ENCODE measurements around the gene ROPN1B.

DNA sequence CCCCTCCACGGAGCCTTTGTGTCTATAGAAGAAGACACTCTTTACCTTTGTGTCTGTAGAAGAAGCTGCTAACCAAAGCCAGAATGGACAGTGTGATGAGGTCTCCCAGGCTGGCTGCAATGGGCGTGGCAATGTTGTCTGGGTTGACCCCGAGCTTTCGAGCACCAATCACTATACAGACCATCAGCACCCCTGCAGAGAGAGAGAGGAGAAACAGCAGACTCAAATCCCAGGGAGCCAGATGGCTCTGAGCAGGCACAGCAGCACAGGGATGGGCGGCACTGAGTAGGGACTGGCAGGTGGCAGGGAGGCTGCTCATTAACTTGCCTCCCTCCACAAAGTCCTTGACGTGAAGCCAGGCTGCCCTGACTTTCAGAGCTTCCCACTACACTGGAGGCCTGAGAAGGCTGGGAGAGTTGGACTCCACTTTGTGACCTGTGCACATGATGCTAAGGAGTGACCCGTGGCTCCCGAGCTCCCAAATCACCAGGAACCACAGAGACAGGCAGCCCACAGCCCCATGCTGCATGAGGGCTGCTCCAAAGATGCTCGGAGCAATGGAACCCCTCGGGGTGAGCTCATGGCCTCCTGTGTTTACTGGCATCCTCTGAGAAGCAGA, 53.9 kb downstream of the ROPN1B start:
- TF ChIP-seq, protein P1, sequence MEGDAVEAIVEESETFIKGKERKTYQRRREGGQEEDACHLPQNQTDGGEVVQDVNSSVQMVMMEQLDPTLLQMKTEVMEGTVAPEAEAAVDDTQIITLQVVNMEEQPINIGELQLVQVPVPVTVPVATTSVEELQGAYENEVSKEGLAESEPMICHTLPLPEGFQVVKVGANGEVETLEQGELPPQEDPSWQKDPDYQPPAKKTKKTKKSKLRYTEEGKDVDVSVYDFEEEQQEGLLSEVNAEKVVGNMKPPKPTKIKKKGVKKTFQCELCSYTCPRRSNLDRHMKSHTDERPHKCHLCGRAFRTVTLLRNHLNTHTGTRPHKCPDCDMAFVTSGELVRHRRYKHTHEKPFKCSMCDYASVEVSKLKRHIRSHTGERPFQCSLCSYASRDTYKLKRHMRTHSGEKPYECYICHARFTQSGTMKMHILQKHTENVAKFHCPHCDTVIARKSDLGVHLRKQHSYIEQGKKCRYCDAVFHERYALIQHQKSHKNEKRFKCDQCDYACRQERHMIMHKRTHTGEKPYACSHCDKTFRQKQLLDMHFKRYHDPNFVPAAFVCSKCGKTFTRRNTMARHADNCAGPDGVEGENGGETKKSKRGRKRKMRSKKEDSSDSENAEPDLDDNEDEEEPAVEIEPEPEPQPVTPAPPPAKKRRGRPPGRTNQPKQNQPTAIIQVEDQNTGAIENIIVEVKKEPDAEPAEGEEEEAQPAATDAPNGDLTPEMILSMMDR (IDR thresholded peaks at IDR 0.05; ENCODE audit: insufficient read depth, low read length): no peak
- no peak for TF ChIP-seq POLR2AphosphoS5 (IDR thresholded peaks at IDR 0.05; ENCODE audit: low read depth)
- TF ChIP-seq, protein P2, sequence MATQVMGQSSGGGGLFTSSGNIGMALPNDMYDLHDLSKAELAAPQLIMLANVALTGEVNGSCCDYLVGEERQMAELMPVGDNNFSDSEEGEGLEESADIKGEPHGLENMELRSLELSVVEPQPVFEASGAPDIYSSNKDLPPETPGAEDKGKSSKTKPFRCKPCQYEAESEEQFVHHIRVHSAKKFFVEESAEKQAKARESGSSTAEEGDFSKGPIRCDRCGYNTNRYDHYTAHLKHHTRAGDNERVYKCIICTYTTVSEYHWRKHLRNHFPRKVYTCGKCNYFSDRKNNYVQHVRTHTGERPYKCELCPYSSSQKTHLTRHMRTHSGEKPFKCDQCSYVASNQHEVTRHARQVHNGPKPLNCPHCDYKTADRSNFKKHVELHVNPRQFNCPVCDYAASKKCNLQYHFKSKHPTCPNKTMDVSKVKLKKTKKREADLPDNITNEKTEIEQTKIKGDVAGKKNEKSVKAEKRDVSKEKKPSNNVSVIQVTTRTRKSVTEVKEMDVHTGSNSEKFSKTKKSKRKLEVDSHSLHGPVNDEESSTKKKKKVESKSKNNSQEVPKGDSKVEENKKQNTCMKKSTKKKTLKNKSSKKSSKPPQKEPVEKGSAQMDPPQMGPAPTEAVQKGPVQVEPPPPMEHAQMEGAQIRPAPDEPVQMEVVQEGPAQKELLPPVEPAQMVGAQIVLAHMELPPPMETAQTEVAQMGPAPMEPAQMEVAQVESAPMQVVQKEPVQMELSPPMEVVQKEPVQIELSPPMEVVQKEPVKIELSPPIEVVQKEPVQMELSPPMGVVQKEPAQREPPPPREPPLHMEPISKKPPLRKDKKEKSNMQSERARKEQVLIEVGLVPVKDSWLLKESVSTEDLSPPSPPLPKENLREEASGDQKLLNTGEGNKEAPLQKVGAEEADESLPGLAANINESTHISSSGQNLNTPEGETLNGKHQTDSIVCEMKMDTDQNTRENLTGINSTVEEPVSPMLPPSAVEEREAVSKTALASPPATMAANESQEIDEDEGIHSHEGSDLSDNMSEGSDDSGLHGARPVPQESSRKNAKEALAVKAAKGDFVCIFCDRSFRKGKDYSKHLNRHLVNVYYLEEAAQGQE (IDR thresholded peaks at IDR 0.05; ENCODE audit: insufficient replicate concordance, low read depth): no peak
- no peak for TF ChIP-seq GABPA (IDR thresholded peaks at IDR 0.05; ENCODE audit: low read depth)
